Measurements from ENCODE around the gene CHRM2.

Gene CHRM2

GRCh38 chr7:137036768-137037167, 168.3 kb downstream of the CHRM2 start:
- no peak for DNase-seq

GRCh38 chr7:137038706-137039105, 170.3 kb downstream of the CHRM2 start:
- DNase-seq: no peak

DNA sequence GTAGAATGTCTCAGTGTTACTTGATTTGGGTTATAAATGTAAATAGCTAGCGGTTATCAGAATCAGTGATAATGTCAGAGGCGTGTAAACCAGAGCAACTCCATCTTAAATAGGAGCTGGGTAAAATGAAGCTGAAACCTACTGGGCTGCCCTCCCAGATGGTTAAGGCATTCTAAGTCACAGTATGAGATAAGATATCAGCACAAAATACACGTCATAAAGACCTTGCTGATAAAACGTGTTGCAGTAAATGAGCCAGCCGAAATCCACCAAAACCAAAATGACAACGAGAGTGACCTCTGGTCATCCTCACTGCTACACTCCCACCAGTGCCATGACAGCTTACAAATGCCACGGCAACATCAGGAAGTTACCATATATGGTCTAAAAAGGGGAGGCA, 172.3 kb downstream of the CHRM2 start:
- DNase-seq: no peak

- no peak for DNase-seq
These were observed 177.1 kb downstream of the CHRM2 start for GRCh38 chr7:137045573-137045972.

DNA sequence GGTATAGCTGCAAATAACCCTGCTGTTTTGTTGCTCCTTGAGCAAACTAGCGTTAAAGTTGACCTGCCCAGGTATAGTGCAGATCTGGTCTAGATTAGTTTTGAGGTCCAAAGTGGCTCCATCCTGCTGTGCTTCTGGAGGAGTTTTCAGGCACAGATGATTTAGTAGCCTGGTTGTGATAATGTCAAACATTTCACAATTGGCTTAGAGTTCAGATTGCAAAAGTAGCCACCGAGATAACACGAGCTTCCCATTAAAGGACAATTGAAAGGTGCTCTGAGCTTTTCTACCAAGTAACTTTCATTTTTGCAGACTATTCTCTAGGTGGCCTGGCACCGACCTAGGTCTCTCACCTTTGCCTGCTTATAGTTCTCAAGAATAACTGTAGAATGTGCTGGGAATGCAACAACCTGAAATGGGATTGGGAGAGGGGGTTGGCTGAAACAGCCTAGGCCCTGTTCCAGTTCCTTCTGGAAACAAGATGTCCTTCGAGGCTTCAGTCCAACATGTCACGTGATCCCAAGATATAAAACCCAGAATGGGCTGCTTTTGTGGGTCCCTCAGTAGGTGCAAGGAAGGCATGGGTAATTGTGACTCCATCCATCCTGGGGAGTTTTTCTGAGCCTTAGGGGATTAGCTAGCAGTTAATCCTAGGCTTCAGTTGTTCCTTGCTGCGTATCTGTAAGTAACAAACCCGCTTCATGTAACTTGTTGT, 201.0 kb downstream of the CHRM2 start:
- DNase-seq: no peak
